ENCODE data around the gene OR52R1. TPM values are rescaled to one million over a fixed set of nuclear protein-coding genes. Genes with fewer than 3 reads are reported as not detected.

Gene OR52R1
- total RNA-seq, 1 donor from 2014 or later = not detected

Other genes with a start within 250 kb of the OR52R1 start
- not detected in 2 replicates for gene OR52I2, start 222.6 kb downstream of the OR52R1 start, total RNA-seq
- 0.07 TPM in 1 of 2 replicates, not detected in the other for gene OR52I1, start 210.3 kb downstream of the OR52R1 start, total RNA-seq
- gene TRIM68, start 196.1 kb downstream of the OR52R1 start, total RNA-seq = 11.0 and 11.8 TPM in 2 replicates
- not detected in 2 replicates for gene OR51D1, start 166.9 kb downstream of the OR52R1 start, total RNA-seq
- gene OR51E1, start 160.4 kb downstream of the OR52R1 start, total RNA-seq = not detected in 2 replicates
- gene OR51E2, start 106.5 kb downstream of the OR52R1 start, total RNA-seq = not detected in 2 replicates
- gene MMP26, start 99.6 kb downstream of the OR52R1 start, total RNA-seq = not detected in 2 replicates
- not detected in 2 replicates for gene OR51F1, start 34.4 kb downstream of the OR52R1 start, total RNA-seq
- gene OR51F2, start 16.9 kb upstream of the OR52R1 start, total RNA-seq = not detected in 2 replicates
- not detected in 2 replicates for gene OR51S1, start 44.8 kb upstream of the OR52R1 start, total RNA-seq
- gene OR51T1, start 77.5 kb upstream of the OR52R1 start, total RNA-seq = not detected in 2 replicates
- not detected in 2 replicates for gene OR51A7, start 99.4 kb upstream of the OR52R1 start, total RNA-seq
- not detected in 2 replicates for gene OR51G2, start 115.0 kb upstream of the OR52R1 start, total RNA-seq
- not detected in 2 replicates for gene OR51G1, start 120.0 kb upstream of the OR52R1 start, total RNA-seq
- gene OR51A4, start 143.2 kb upstream of the OR52R1 start, total RNA-seq = not detected in 2 replicates
- gene OR51A2, start 151.3 kb upstream of the OR52R1 start, total RNA-seq = not detected in 2 replicates
- gene OR51L1, start 190.5 kb upstream of the OR52R1 start, total RNA-seq = not detected in 2 replicates
- not detected in 2 replicates for gene OR52J3, start 242.1 kb upstream of the OR52R1 start, total RNA-seq

Data from T-helper 1 cell treated with Interleukin-12 subunit alpha and Interleukin-12 subunit beta and Interleukin-4 antibody, amounts not matched to agents 30 ng/mL and 1 ng/mL, for 36 hours (primary cell).